HG03354 (cell line): ENCODE data around the gene HORMAD2.
"Not testable (repeated sequence)": the region's sequence is repeated elsewhere in the genome, so short reads cannot be mapped to it uniquely, and the experiment has no call there.

Experiments
- ATAC-seq: cut with Tn5 transposase; IDR thresholded peaks from one replicate; pipeline ENCODE4 v1.9.1; 2021; ENCODE audit warnings: mild to moderate bottlenecking; ENCODE audit not compliant: unreplicated experiment, poor library complexity, severe bottlenecking

The HORMAD2 gene

GRCh38 chr22:30054067-30054763, 26.0 kb upstream of the HORMAD2 start:
- no peak for ATAC-seq

- no peak for ATAC-seq
Observed at GRCh38 chr22:30054764-30055069, 25.5 kb upstream of the HORMAD2 start.

DNA sequence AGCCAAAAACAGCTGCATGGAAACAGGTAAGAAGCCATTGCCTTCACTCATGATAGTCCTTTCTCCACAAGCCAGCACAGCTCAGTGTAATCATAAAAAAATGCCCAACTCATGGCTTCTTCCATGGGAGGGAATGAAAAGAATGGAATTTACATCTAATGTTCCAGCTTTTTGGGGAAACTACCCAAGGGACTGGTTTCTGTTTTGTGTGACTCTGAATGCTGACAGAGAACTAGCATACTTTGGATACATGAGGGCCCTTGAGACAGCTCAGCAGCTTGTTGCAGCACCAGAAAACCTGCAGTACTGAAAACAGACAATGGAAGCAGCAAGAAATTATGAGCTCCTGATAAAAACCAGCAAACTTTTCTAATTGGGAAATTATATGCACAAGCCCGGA, 24.2 kb upstream of the HORMAD2 start:
- ATAC-seq, result no peak

- no peak for ATAC-seq
Observed at GRCh38 chr22:30057375-30057774, 22.9 kb upstream of the HORMAD2 start.

- ATAC-seq, result not testable (repeated sequence)
Observed at GRCh38 chr22:30059346-30060020, 20.8 kb upstream of the HORMAD2 start.

- not testable (repeated sequence) for ATAC-seq
Observed at GRCh38 chr22:30061094-30061493, 19.2 kb upstream of the HORMAD2 start.

DNA sequence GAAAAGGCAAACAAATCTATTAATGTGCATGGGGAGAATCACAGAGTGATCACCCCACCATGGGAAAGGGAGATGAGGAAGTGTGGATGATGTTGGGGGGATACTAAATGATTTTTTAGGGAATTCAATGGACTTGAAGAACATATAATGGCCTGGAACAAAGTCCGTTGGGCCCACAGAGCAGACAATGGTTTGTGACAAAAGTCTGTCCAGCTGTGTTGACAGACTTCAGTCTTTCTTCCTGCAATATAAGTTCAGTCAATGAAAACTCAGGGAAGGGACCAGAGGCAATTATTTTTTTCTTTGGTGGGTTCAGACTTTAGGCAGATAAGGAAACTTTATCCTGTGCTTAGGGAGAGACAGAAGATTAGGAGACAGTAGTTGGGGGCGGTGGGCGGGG, 18.0 kb upstream of the HORMAD2 start:
- no peak for ATAC-seq

DNA sequence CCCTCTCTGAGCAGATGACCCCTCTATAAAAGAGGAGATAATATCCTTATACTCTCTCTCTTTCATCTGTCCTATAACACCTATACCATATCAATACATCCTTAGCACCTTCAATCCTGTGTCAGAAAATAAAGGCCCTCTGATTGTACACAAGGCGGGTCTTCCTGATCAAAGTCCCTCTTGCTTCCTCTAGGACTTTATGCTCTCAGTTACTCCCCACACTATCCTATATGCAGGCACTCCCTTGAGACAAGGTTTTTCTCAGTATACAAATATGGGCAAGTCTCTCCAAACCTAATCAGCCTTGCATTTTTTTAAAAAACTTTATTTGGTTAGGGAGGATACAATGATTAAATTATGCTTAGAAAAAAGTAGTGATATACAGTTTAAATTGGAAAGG, 17.3 kb upstream of the HORMAD2 start:
- ATAC-seq, result no peak

GRCh38 chr22:30064172-30064571, 16.1 kb upstream of the HORMAD2 start:
- no peak for ATAC-seq

DNA sequence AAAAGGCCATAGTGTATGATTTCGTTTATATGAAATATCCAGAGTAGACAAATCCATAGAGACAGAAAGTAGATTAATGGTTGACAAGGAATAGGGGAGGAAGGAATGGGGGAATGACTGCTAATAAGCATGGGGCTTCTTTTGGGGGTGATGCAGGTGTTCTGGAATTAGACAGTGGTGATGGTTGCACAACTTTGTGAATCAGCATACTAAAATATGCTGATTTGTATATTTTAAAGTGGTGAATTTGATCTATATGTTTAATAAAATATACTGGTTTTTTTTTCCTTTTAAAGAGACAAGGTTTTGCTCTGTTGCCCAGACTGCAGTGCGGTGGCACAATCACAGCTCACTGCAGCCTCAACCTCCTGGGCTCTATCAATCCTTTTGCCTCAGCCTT, 6.5 kb upstream of the HORMAD2 start:
- ATAC-seq, result no peak

DNA sequence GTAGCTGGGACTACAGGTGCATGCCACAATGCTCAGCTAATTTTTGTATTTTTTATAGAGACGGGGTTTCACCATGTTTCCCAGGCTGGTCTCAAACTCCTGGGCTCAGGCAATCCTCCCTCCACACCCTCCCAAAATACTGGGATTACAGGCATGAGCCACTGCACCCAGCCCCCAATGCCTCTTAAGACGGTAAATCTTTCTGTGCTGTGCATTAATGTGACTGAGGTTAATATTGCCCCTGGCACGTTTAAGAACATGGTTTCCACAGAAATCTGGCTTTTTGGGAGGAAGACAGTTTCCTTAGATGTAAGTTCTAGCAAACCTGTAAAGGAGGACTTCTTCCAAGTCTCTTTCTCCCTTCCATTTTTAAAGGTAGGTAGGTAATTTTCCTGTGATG, 6.1 kb upstream of the HORMAD2 start:
- no peak for ATAC-seq

DNA sequence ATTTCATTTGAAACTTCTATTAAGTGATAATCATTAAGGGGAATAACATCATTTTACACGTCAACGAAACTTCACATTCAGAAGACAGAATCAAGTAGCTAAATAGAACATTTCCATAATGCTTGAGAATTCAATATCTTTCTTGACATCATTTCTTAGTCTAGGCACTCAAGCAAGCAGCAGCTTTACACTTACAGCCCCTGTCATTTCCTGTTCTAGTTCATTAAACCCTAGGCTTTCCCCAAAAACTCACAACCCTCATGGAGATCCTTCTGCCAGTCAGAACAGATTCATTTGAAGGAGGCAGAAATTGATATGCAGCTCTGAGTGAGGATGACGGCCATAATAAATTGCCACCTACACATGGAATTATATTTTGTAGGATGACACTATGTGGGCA, 5.3 kb upstream of the HORMAD2 start:
- ATAC-seq, result no peak

DNA sequence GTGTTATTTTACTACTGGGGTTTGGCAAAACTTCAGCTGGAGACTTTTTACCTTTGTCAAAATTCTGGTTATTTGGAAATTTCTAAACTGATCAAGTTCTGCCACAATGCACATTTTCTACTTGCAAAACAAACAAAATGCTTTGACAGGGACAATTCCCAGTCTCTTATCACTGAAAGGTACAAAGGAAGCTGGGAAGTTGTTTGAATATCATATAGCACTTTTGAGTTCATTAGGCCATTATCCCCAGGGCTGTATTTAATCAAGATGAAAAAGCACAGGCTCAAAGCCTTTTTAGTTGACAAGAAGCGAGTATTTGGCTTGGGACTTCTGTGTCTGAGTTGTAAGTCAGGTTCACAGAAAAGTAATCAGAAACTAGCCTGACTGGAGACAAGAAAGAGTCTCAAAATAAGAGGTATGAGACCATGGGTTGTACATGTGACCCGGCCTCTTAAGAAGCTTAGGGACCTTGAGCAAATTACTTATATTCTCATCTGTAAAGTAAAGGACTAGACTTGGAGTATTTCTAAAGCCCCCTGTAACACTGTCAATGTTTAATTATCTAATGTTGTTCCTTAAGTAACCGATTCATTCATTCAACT, 2.9 kb upstream of the HORMAD2 start:
- ATAC-seq, result no peak

DNA sequence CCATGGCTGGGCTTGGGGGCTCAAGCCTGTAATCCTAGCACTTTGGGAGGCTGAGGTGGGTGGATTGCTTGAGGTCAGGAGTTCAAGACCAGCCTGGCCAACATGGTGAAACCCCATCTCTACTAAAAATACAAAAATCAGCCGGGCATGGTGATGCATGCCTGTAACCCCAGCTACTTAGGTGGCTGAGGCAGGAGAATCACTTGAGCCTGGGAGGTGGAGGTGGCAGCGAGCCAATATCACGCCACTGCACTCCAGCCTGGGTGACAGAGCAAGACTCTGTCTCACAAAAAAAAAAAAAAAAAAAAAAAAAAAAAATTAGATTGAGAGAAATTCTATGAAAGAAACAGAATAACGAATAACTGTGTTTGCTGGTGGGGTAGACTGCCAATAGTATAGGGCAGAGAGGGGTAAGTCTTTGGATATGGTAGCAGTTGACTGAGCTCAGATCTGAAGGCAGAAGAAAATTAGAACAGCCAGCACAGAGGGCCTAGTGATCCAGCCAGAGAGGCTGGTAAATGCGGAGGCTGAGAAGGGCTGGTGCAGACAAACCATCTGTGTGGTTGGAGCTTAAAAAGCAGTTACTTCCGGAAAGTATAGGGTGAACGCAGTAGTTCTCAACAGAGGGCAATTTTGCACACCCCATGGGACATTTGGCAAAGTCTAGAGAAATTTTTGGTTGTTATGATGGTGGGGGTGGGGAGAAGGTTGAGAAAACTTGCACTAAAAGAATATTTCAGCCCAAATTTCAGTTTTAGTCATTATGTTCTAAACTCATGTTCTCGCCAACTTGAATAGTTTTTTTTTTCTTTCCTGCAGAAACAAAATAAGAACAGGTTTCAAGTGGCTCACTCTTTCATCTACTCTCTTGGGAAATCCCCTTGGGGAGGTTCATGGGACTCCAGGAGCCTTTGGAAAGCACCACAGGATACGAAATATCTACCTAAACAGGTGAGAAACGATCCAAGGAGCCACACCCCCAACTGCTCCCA, 1.6 kb upstream of the HORMAD2 start:
- ATAC-seq, result no peak

- ATAC-seq, result no peak
Observed at GRCh38 chr22:30080805-30081204, 541 bp downstream of the HORMAD2 start.

- no peak for ATAC-seq
Observed at GRCh38 chr22:30086496-30086895, 6.2 kb downstream of the HORMAD2 start.

DNA sequence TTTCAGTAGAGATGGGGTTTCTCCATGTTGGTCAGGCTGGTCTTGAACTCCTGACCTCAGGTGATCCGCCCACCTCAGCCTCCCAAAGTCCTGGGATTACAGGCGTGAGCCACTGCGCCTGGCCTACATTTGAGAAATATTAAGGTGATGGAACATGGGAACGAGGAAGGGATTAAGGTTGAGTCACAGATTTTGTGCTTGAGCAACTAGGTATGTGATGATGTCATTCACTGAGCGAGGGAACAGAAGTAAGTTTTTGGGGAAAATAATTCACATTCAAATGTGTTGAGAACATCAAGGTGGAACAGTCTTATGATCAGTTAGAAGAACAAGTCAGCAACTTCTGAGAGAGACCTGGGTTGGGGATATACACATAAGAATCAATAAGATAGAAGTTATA, 6.8 kb downstream of the HORMAD2 start:
- not testable (repeated sequence) for ATAC-seq

DNA sequence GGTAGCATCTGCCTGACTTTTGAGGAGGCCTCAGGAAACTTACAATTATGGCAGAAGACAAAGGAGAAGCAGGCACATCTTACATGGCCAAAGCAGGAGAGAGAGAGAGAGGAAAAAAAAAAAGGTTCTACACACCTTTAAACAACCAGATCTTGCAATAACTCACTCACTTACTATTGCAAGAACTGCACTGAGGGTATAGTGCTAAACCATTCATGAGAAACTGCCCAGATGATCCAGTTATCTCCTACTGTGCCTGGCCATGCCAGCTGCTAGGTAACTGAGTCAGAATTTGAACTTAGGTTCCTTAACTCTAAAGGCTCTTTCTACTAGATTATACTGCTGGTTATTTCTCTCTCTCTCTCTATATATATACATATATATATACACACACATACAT, 7.3 kb downstream of the HORMAD2 start:
- ATAC-seq, result no peak

DNA sequence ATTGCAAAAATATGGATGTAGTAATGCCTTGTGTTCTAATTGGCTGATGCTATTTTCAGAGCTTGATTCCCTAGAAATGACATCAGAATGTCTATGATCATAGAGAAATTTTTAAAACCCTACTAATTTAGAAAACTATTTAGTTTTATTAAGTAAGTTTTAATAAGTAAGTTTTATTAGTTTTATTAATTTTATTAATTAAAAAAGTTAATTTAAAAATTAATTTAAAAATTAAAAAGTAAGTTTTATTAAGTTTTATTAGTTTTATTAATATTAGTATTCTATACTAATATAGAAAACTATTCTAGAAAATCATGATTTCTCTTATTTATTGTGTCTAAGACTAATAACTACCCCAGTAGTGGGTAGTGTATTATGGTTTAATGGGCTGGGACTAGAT, 8.2 kb downstream of the HORMAD2 start:
- no peak for ATAC-seq

DNA sequence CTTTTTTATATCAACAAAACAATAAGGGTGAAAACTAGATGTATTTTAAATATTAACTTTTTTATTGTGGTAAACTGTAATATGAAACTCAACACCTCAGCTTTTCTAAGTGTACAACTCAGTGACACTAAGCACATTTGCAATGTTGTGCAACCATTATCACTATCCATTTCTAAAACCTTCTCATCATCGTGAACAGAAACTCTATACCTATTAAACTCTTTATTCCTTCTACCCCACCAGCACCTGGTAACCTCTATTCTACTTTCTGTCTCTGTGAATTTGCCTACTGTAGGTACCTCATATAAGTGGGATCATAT, 9.4 kb downstream of the HORMAD2 start:
- no peak for ATAC-seq
